ENCODE results near the gene PDE4B.

The PDE4B gene

DNA sequence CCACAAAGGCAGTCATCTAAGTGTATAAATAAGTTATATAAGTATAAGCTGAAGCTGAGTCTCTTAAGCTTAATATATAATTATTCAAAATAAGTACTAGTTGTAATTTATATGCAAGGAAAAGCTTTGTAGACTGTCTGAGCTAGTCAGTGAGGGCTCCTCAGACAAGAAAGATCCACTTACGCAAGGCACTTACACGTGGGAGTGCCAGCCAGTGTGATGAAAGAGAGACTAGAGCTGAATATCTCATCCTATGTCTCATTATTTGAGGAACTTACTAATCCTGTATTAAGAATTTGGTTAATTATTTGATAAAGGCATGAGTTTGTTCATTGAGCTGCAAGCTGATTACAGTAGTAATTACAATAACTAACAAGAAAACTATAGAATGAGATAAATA is 146.9 kb downstream of the PDE4B start:
- DNase-seq = no peak
- H3K27me3 ChIP-seq = no peaks in the 10 kb centered on the region
- TF ChIP-seq, protein P1, sequence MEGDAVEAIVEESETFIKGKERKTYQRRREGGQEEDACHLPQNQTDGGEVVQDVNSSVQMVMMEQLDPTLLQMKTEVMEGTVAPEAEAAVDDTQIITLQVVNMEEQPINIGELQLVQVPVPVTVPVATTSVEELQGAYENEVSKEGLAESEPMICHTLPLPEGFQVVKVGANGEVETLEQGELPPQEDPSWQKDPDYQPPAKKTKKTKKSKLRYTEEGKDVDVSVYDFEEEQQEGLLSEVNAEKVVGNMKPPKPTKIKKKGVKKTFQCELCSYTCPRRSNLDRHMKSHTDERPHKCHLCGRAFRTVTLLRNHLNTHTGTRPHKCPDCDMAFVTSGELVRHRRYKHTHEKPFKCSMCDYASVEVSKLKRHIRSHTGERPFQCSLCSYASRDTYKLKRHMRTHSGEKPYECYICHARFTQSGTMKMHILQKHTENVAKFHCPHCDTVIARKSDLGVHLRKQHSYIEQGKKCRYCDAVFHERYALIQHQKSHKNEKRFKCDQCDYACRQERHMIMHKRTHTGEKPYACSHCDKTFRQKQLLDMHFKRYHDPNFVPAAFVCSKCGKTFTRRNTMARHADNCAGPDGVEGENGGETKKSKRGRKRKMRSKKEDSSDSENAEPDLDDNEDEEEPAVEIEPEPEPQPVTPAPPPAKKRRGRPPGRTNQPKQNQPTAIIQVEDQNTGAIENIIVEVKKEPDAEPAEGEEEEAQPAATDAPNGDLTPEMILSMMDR (IDR thresholded peaks at IDR 0.05; ENCODE audit: low read depth, low read length) = no peak

DNA sequence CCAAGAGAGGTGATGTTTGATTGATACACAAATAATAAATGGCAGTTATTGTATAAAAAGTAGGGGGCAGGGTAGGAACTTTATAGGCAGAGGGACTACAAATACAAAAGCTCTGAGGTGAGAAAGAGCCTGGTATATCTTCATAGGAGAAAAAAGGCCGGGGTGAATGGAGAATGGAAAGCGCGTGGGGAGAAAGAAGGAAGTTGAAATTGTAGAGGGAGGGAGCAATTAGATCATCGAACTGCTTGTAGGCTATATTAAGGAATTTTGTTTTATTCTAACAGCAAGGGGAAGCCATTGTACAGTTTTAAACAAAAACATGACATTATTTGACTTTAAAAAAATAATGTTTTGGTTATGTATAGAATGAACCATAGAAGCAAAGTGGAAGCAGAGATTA is 147.4 kb downstream of the PDE4B start:
- TF ChIP-seq, protein P1 (IDR thresholded peaks at IDR 0.05; ENCODE audit: low read depth, low read length) = no peak
- DNase-seq = no peak
- H3K27me3 ChIP-seq = no peaks in the 10 kb centered on the region
- H3K36me3 ChIP-seq = no peaks in the 10 kb centered on the region
- no peaks in the 10 kb centered on the region for H3K9me3 ChIP-seq
- H3K4me1 ChIP-seq = no peaks in the 10 kb centered on the region
- H3K4me3 ChIP-seq (ENCODE audit: low read depth, low read length) = no peak overlapping the region

More for the DNA sequence above, 146.9 kb downstream of the PDE4B start:
- no peak overlapping the region for H3K4me3 ChIP-seq (ENCODE audit: low read depth, low read length)
- H3K4me1 ChIP-seq = no peaks in the 10 kb centered on the region
- no peaks in the 10 kb centered on the region for H3K9me3 ChIP-seq
- no peaks in the 10 kb centered on the region for H3K36me3 ChIP-seq

DNA sequence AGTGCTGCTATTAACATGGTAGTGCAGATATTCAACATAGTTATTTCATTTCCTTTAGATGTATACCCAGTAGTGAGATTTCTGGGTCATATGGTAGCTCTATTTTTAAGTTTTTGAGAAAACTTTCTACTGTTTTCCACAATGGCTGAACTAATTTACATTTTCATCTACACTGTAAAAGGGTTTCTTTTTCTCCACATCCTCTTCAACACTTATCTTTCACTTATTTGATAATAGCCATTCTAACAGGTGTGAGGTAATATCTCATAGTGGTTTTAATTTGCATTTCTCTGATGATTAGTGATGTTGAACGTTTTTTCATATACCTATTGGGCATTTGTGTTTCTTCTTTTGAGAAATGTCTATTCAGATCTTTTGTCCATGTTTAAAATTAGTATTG is 149.8 kb downstream of the PDE4B start:
- no peaks in the 10 kb centered on the region for H3K27me3 ChIP-seq

DNA sequence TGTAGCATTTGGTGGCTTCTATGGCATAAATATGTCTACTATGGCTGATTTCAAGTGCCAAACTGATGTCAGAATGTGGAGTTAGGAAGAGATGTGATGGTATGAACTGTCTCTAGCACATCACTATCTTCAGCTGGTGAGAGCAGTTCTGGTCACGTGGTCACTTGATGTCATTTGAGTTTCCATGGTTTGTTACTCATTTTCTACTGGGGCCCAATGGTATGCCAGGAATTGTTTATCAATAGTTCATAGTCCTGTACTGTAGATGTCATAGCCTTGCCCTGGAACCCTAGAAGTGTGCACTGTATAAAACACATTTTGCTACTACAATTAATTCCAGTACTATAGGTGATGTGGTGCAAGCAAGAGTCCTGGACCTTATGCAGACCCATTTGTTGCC is 153.7 kb downstream of the PDE4B start:
- Histone ChIP-seq H3K36me3 (no peaks in the 10 kb centered on the region), H3K27me3 (no peaks in the 10 kb centered on the region), H3K4me1 (0 out of 2 replicates have a peak, but pooled peaks cover 5% of the 10 kb centered on the region), H3K4me3 (ENCODE audit: low read depth, low read length) (no peak overlapping the region), H3K9me3 (no peaks in the 10 kb centered on the region)
- TF ChIP-seq, protein P1 (IDR thresholded peaks at IDR 0.05; ENCODE audit: low read depth, low read length) = no peak
- no peak for DNase-seq

More for the DNA sequence above, 149.8 kb downstream of the PDE4B start:
- TF ChIP-seq, protein P1 (IDR thresholded peaks at IDR 0.05; ENCODE audit: low read depth, low read length) = no peak
- Histone ChIP-seq H3K36me3 (no peaks in the 10 kb centered on the region), H3K4me3 (ENCODE audit: low read depth, low read length) (no peak overlapping the region), H3K9me3 (no peaks in the 10 kb centered on the region), H3K4me1 (no peaks in the 10 kb centered on the region)
- DNase-seq = no peak

DNA sequence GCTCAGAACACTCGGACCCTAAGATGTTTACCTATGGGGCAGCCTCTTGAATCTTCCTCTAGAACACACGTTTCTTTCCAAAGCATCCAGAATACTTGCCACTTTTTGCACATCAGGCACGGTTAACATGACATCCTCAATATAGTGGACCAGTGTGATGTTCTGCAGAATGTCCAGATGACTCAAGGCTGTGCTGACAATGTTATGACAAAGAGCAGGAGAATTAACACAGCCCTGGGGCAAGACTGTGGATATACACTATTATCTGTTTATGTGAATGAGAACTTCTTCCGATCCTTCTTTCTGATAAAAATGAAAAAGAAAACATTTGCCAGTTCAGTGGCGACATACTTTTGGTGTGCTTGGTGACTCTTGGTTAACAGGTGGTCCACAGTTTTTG is 154.3 kb downstream of the PDE4B start:
- no peaks in the 10 kb centered on the region for H3K36me3 ChIP-seq
- no peaks in the 10 kb centered on the region for H3K9me3 ChIP-seq
- H3K4me1 ChIP-seq = 0 out of 2 replicates have a peak, but pooled peaks cover 5% of the 10 kb centered on the region
- TF ChIP-seq, protein P1 (IDR thresholded peaks at IDR 0.05; ENCODE audit: low read depth, low read length) = no peak
- H3K27me3 ChIP-seq = no peaks in the 10 kb centered on the region
- peak; percentile 35 for DNase-seq
- no peak overlapping the region for H3K4me3 ChIP-seq (ENCODE audit: low read depth, low read length)

DNA sequence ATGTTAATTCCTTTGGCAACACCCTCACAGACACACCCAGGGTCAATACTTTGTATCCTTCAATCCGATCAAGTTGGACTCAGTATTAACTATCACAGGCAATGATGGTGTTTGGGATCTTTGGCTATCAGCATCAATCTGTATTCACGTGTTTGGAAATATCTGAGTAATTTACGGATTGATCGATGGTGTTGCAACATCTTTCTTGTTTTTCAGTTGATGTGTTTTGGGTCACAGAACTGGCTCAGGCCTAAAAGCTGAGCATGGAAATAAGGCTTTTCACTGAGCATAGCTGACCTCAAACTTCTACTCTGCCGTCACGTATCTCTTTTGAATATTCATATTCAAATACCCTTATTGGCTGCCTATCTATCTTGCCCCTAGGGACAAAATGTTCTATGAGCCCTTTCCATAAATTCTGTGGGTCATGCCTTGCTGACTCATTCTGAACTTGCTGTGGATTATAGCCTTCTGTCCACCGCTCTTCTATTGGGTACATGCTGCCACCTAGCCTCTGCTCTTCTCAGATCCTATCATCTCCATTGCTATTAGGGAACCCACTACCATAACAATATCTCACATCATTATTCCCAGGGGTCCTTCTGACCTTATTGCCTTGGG is 156.0 kb downstream of the PDE4B start:
- no peak for DNase-seq
- no peak overlapping the region for H3K4me3 ChIP-seq (ENCODE audit: low read depth, low read length)

More for the DNA sequence above, 156.0 kb downstream of the PDE4B start:
- no peaks in the 10 kb centered on the region for H3K9me3 ChIP-seq
- no peaks in the 10 kb centered on the region for H3K27me3 ChIP-seq
- no peaks in the 10 kb centered on the region for H3K36me3 ChIP-seq
- H3K4me1 ChIP-seq = 0 out of 2 replicates have a peak, but pooled peaks cover 5% of the 10 kb centered on the region
- TF ChIP-seq, protein P1 (IDR thresholded peaks at IDR 0.05; ENCODE audit: low read depth, low read length) = peak; percentile 27; the same call in 1 of the 2 replicates

Measured in BE2C (cell line).